Measurements from ENCODE around the gene OR52A5.

The OR52A5 gene

DNA sequence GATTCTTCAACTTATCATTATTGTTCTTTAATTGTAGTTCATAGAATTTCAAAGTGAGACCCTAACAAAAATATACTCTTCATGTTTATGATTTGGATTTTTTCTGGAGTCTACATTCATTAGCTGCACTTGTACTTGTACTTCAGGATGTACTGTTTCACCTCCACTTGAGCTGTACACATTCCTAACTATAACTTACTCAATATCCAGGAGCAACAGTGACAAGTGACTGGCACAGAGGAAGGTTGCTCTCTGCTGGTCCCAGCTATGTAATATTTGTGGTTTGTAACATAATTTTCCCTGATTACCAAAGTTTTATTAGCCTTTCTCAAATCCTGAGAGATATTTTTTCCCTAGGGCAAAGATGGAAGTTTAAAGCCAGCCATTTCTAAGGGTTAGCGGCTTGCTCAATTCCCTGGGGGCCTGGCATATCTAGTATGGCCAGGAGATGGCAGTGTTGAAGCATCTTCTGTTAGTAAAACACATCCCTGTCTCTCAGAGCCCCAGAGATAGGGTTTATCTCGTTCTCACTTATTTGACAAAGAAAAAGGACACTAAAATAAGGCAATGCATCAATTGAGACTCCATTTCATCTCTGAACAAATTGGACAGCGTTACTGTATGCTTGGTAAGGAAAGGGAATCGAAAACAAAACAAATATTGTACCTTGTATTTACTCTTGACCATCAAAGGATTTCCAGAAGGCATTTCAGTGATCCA, 14.2 kb downstream of the OR52A5 start:
- H3K4me3 ChIP-seq (ENCODE audit: low read length): no peak overlapping the region
- peak; percentile 48 for DNase-seq (ENCODE audit: low read depth, low spot score)

DNA sequence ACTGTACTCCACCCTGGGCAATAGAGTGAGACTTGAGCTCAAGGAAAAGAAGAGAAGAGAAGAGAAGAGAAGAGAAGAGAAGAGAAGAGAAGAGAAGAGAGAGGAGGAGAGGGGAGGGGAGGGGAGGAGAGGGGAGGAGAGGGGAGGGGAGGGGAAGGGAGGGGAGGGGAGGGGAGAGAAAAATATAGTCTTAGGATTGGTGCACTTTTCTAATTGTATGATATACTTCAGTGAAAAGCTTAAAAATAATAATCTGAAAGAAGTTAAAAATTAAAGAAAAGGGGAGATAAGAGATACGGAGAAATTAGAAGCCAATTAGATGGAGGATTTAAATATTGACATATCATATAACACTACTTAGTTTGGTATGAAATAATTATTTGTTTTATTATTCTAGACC, 19.3 kb downstream of the OR52A5 start:
- no peak overlapping the region for H3K4me3 ChIP-seq (ENCODE audit: low read length)
- no peak for DNase-seq (ENCODE audit: low read depth, low spot score)

DNA sequence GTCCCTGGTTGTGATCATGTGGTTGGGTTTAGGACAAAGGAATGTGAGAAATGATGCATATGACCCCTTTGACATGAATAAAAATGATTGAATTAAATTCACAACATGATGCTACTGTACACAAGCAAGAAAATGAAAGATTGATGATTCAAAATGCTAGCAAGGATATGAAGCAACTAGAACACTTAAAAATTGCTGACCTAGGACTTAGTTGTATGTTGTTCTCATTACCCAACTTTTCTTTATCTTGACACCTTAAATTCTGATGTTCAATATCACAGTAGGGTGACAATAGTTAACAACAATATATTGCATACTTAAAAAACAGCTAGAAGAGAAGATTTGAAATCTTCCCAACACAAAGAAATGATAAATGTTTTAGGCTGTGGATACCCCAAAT, 20.6 kb downstream of the OR52A5 start:
- DNase-seq (ENCODE audit: low read depth, low spot score): no peak
- no peak overlapping the region for H3K4me3 ChIP-seq (ENCODE audit: low read length)

DNA sequence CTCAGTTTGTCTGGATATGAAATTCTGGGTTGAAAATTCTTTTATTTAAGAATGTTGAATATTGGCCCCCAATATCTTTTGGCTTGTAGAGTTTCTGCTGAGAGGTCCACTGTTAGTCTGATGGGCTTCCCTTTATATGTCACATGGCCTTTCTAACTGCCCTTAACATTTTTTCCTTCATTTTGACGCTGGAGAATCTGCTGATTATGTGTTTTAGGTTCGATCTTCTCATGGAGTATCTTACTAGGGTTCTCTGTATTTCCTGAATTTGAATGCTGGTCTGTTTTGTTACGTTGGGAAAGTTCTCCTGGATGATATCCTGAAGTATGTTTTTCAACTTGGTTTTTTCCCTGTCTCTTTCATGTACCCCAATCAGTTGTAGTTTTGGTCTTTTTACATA, 22.8 kb downstream of the OR52A5 start:
- no peak for DNase-seq (ENCODE audit: low read depth, low spot score)
- H3K4me3 ChIP-seq (ENCODE audit: low read length): no peak overlapping the region

DNA sequence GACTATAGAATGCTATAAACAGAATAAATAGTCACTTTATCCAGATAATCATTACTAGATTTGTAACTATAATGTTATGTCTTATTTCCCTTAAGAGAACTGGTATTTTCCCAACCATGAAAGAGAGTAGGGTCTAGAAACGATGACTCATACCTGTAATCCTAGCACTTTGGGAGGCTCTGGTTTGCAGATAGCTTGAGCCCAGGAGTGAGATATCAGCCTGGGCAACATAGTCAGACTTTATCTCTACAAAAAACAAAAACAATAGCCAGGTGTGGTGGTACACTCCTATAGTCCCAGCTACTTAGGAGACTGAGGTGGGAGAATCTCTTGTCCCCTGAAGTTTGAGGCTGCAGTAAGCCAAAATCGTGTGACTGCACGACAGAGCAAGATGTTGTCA, 30.9 kb downstream of the OR52A5 start:
- H3K4me3 ChIP-seq (ENCODE audit: low read length): no peak overlapping the region
- DNase-seq (ENCODE audit: low read depth, low spot score): no peak

DNA sequence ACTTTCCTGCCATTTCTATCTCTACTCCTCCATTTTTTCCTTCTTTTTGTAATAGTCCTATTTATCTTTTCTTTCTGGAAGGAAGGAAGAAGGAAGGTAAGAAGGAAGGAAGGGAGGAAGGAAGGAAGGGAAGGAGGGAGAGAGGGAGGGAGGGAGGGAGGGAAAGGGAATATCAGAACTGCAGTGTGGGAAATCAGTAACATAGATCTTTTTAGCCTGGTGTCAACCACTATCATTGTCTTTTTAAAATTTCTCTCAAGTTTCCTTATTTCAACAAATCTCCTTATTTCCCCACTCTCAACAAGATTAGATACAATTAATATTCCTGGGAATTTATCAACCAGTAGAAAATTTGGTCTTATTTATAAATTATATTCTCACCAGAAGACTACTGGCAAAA, 35.1 kb downstream of the OR52A5 start:
- H3K4me3 ChIP-seq (ENCODE audit: low read length): no peak overlapping the region
- no peak for DNase-seq (ENCODE audit: low read depth, low spot score)

DNA sequence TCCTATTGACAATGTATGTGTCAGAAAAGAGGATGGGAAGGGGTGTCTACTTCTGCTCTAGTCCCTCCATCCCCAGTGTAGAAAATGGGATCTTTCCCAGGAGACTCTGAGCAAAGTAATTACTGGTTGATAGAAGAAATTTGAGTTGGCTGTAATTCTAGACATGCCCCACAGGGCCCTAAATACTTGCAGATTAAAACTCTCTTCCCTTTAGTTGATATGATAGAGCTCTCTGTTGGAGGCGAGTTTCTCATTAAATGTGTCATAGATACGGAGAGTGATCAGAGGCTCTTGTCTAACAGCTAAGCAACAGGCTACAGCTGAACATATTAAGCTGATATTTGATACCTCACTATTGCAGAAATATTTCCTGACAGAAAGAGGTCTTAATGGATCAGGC, 35.9 kb downstream of the OR52A5 start:
- no peak overlapping the region for H3K4me3 ChIP-seq (ENCODE audit: low read length)
- no peak for DNase-seq (ENCODE audit: low read depth, low spot score)

DNA sequence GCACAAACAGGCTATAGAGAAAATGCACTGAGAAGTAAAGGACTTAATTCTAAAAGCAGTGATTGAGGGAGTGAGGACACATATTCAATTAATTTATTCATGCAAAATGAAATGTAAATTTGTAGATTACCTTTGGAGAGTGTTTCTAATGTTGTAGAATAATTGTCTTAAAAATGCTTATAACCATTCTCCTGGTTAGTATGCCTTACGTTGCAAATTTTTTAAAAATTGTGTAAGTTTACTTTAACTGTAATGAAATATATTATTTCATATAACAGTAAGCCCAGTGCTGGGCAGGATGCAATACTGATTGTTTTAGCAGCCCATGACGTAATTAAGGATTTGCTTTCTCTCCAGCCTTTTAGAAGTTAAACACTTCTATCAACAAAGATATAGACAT, 42.1 kb downstream of the OR52A5 start:
- no peak for DNase-seq (ENCODE audit: low read depth, low spot score)

DNA sequence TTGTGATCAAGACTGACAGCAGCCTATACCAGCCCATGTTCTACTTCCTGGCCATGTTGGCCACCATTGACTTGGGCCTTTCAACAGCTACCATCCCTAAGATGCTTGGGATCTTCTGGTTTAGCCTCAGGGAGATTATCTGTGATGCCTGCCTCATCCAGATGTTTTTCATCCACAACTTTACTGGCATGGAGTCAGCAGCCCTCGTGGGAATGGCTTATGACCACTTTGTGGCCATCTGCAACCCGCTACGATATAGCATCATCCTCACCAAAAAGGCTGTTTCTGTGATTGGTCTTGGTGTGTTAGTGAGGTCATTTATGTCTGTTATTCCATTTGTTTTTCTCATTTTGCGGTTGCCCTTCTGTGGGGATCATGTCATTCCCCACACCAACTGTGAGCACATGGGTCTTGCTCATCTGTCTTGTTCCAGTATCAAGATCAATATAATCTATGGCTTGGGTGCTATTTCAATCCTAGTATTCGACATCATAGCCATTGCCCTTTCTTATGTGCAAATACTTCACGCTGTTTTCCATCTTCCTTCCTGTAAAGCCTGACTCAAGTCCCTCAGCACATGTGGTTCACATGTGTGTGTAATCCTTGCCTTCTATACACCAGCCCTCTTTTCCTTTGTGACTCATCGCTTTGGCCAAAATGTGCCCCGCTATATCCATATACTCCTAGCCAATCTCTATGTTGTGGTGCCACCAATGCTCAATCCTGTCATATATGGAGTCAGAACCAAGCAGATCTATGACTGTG, 45.2 kb downstream of the OR52A5 start:
- DNase-seq (ENCODE audit: low read depth, low spot score): no peak
- H3K4me3 ChIP-seq (ENCODE audit: low read length): no peak overlapping the region

More for the DNA sequence above, 42.1 kb downstream of the OR52A5 start:
- no peak overlapping the region for H3K4me3 ChIP-seq (ENCODE audit: low read length)

DNA sequence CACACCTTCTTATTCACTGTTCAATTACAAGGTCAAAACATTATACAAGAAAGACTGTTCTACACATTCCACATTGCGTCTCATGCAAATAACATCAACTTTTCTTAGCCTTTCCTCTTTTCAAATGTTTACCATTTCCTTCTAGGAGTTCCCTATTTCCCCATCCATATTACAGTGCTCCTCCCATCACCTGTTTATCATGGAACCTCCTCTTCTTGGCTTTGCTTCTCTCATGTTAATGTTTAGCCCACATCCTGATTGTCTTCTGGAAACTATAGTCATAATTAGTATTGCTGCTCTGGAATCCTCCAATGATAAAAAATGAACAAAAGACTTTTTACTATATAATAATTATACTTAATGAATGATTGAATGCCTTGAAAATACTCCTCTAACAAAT, 47.5 kb downstream of the OR52A5 start:
- no peak overlapping the region for H3K4me3 ChIP-seq (ENCODE audit: low read length)
- DNase-seq (ENCODE audit: low read depth, low spot score): no peak

DNA sequence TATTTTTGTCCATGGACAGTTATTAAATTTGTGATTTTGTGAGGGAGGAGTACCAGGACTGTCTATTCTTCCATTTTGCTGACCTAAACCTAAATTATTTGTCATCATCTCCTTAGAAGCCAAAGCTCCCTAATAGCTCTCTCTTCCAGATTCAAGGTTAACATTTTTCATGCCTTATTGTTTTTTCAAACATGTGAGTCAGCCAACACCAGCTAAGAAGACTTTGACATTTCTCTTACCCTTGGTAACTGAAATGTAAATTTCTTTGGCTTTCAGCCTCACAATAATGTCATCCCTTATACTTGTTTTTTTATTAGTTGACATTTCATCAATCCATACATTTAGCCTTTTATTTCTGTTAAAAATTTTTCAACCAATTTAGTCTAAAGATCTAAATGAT, 49.6 kb downstream of the OR52A5 start:
- no peak for DNase-seq (ENCODE audit: low read depth, low spot score)
- no peak overlapping the region for H3K4me3 ChIP-seq (ENCODE audit: low read length)

DNA sequence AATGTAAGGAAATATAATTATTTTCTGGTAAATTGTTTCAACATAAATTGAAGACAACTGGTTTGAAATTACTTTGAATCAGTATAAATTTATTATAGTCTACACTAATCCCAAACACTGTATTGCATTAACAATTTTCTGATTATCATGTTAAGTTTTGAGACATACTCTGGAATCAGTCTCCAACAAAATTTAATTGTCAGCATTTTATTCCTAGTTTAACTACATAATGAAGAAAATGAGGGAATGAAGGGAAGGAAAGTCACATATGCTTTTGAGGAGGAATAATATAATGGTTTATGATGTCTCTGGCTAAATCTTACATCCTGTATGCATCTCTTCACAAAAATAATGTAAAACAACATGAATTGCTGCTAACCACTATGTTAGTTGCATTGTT, 54.6 kb downstream of the OR52A5 start:
- H3K4me3 ChIP-seq (ENCODE audit: low read length): no peak overlapping the region
- no peak for DNase-seq (ENCODE audit: low read depth, low spot score)

DNA sequence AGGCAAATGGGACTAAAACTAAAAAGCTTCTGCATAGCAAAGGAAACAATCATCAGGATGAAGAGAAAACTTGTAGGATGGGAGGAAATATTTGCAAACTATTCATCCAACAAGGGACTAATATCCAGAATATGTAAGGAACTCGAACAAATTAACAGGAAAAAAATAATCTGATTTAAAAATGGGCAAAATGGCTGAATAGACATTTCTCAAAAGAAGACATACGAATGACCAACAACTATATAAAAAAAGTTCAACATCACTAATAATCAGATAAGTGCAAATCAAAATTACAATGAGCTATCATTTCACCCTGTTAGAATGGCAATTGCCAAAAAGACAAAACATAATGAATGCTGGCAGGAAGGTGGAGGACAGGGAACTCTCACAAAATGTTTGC, 56.8 kb downstream of the OR52A5 start:
- no peak for DNase-seq (ENCODE audit: low read depth, low spot score)
- no peak overlapping the region for H3K4me3 ChIP-seq (ENCODE audit: low read length)
